Astrocyte (in vitro differentiated cells and primary cell): ENCODE data around the gene RYR2. TPM values are rescaled to one million over a fixed set of nuclear protein-coding genes. Genes with fewer than 3 reads are reported as not detected.

Experiments used
- DNase-seq: peaks from one replicate; pipeline ENCODE4 v3.0.0-alpha.2; 2010; ENCODE audit warnings: low read depth
- FAIRE-seq: peaks from 2 replicates; lab custom pipeline; 2011; peaks lifted over from hg19 to GRCh38; lab: Jason Lieb, UNC
- H2AFZ ChIP-seq: 2 replicates; pipeline ENCODE4 v1.6.0; 2012; ENCODE audit warnings: low read depth, low read length, inconsistent platforms
- H3K27ac ChIP-seq: 2 replicates; pipeline ENCODE4 v1.5.1; 2011; ENCODE audit warnings: low read depth, low read length, inconsistent platforms
- H3K27me3 ChIP-seq: 2 replicates; pipeline ENCODE4 v1.6.0; 2011; ENCODE audit warnings: low read length, inconsistent platforms; ENCODE audit not compliant: insufficient read depth
- H3K36me3 ChIP-seq: 2 replicates; pipeline ENCODE4 v1.5.1; 2011; ENCODE audit warnings: low read length, inconsistent platforms; ENCODE audit not compliant: insufficient read depth
- H3K4me1 ChIP-seq: 2 replicates; pipeline ENCODE4 v1.5.1; 2011; ENCODE audit warnings: low read length, inconsistent platforms; ENCODE audit not compliant: insufficient read depth
- H3K4me2 ChIP-seq: 2 replicates; pipeline ENCODE4 v1.6.0; 2012; ENCODE audit warnings: low read length, inconsistent platforms
- H3K4me3 ChIP-seq: 2 replicates; pipeline ENCODE4 v1.5.1; 2011; ENCODE audit warnings: low read depth, mild to moderate bottlenecking, low read length, inconsistent platforms; ENCODE audit not compliant: insufficient read depth
- H3K79me2 ChIP-seq: 2 replicates; pipeline ENCODE4 v1.6.0; 2012; ENCODE audit warnings: mild to moderate bottlenecking, low read length, inconsistent platforms; ENCODE audit not compliant: insufficient read depth
- H3K9ac ChIP-seq: 2 replicates; pipeline ENCODE4 v1.6.0; 2012; ENCODE audit warnings: mild to moderate bottlenecking, low read length, inconsistent platforms
- H3K9me3 ChIP-seq: 2 replicates; pipeline ENCODE4 v1.5.1; 2012; ENCODE audit warnings: low read depth, mild to moderate bottlenecking, low read length, inconsistent platforms; ENCODE audit not compliant: insufficient read depth
- H4K20me1 ChIP-seq: 2 replicates; pipeline ENCODE4 v1.6.0; 2012; ENCODE audit warnings: low read length, inconsistent platforms; ENCODE audit not compliant: insufficient read depth
- H3K27ac Mint-ChIP-seq: one replicate; pipeline ENCODE4 v1.8.0; 2021; ENCODE audit warnings: mild to moderate bottlenecking, mixed read lengths; ENCODE audit not compliant: unreplicated experiment
- H3K27me3 Mint-ChIP-seq: one replicate; pipeline ENCODE4 v1.8.0; 2021; ENCODE audit warnings: low read depth, mixed read lengths; ENCODE audit not compliant: unreplicated experiment
- H3K36me3 Mint-ChIP-seq: one replicate; pipeline ENCODE4 v1.8.0; 2021; ENCODE audit warnings: low read depth, mixed read lengths; ENCODE audit not compliant: unreplicated experiment
- H3K4me1 Mint-ChIP-seq: one replicate; pipeline ENCODE4 v1.8.0; 2021; ENCODE audit warnings: low read depth, mixed read lengths; ENCODE audit not compliant: unreplicated experiment
- H3K4me3 Mint-ChIP-seq: one replicate; pipeline ENCODE4 v1.8.0; 2021; ENCODE audit warnings: mild to moderate bottlenecking, moderate library complexity, mixed read lengths; ENCODE audit not compliant: unreplicated experiment
- H3K9me3 Mint-ChIP-seq: one replicate; pipeline ENCODE4 v1.8.0; 2021; ENCODE audit warnings: mild to moderate bottlenecking, mixed read lengths; ENCODE audit not compliant: unreplicated experiment
- EZH2 ChIP-seq: IDR thresholded peaks from 2 replicates; pipeline ENCODE4 v1.6.1; 2012; ENCODE audit warnings: mild to moderate bottlenecking, low read length, inconsistent platforms; ENCODE audit not compliant: insufficient read depth
- total RNA-seq: library from RNA; stranded (reverse); gene quantifications from 2 replicates; pipeline ENCODE4 v1.2.1, GENCODE V29; 2021
- TF ChIP-seq, protein P1 (sequence below): IDR thresholded peaks from 2 replicates; pipeline ENCODE4 v1.5.1; 2011; ENCODE audit warnings: low read depth, mild to moderate bottlenecking, inconsistent platforms, low read length, moderate library complexity; ENCODE audit not compliant: insufficient read depth

Gene RYR2
- total RNA-seq, 1 donor from 2014 or later: 0.30 TPM

DNA sequence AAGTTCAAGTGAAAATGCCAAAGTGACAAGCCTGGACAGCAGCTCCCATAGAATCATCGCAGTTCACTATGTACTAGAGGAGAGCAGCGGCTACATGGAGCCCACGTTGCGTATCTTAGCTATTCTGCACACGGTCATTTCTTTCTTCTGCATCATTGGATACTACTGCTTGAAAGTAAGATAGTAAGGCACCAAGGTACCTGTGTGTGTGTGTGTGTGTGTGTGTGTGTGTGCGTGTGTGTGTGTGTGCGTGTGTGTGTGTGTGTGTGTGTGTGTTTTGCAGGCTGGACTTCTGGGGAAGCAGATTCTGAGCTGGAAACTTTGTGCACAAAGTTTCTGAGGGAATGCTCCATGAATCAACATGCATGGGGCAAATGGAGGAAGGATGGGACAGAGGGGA, 750.2 kb downstream of the RYR2 start:
- no peak overlapping the region for H3K9ac ChIP-seq
- H3K79me2 ChIP-seq: no peaks in the 10 kb centered on the region
- no peaks in the 10 kb centered on the region for H3K9me3 Mint-ChIP-seq
- no peaks in the 10 kb centered on the region for H4K20me1 ChIP-seq
- no peaks in the 10 kb centered on the region for H3K4me1 Mint-ChIP-seq
- DNase-seq (no peak), FAIRE-seq (no peak)
- no peak overlapping the region for H3K4me2 ChIP-seq
- no peak overlapping the region for H3K27ac ChIP-seq
- H3K9me3 ChIP-seq: no peaks in the 10 kb centered on the region
- H3K4me3 Mint-ChIP-seq: no peak overlapping the region
- H3K36me3 Mint-ChIP-seq: no peaks in the 10 kb centered on the region
- H3K4me3 ChIP-seq: no peak overlapping the region
- no peaks in the 10 kb centered on the region for H3K27me3 Mint-ChIP-seq
- no peaks in the 10 kb centered on the region for H3K27me3 ChIP-seq
- TF ChIP-seq, protein P1, sequence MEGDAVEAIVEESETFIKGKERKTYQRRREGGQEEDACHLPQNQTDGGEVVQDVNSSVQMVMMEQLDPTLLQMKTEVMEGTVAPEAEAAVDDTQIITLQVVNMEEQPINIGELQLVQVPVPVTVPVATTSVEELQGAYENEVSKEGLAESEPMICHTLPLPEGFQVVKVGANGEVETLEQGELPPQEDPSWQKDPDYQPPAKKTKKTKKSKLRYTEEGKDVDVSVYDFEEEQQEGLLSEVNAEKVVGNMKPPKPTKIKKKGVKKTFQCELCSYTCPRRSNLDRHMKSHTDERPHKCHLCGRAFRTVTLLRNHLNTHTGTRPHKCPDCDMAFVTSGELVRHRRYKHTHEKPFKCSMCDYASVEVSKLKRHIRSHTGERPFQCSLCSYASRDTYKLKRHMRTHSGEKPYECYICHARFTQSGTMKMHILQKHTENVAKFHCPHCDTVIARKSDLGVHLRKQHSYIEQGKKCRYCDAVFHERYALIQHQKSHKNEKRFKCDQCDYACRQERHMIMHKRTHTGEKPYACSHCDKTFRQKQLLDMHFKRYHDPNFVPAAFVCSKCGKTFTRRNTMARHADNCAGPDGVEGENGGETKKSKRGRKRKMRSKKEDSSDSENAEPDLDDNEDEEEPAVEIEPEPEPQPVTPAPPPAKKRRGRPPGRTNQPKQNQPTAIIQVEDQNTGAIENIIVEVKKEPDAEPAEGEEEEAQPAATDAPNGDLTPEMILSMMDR: no peak
- no peak overlapping the region for H2AFZ ChIP-seq
- H3K27ac Mint-ChIP-seq: no peak overlapping the region
- no peaks in the 10 kb centered on the region for H3K4me1 ChIP-seq
- no peaks in the 10 kb centered on the region for H3K36me3 ChIP-seq

DNA sequence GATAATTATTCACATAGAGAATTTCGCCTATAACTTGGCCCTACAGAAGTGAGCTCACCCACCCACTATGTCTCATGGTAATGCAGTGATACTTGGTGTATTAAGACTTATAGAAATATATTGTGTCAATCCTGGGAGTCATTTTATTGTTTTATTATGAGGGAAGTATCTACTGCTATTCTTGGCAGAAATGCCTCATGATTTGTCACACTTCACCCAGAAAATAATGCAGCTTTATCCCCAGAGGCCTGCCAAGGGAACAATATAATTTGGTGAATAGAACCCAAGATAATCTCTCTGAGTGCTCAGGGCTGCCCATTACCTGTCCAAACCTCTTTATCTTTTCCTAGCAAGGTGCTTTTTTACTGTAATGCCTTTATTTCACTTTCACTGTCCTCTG, 750.7 kb downstream of the RYR2 start:
- Histone ChIP-seq H3K27ac (no peak overlapping the region), H3K9me3 (no peaks in the 10 kb centered on the region), H3K4me2 (no peak overlapping the region), H3K36me3 (no peaks in the 10 kb centered on the region), H3K9ac (no peak overlapping the region), H2AFZ (no peak overlapping the region), H3K4me1 (no peaks in the 10 kb centered on the region), H3K27me3 (no peaks in the 10 kb centered on the region), H4K20me1 (no peaks in the 10 kb centered on the region), H3K4me3 (no peak overlapping the region), H3K79me2 (no peaks in the 10 kb centered on the region)
- DNase-seq (no peak), FAIRE-seq (no peak)
- H3K4me1 Mint-ChIP-seq: no peaks in the 10 kb centered on the region
- no peak overlapping the region for H3K27ac Mint-ChIP-seq
- H3K36me3 Mint-ChIP-seq: no peaks in the 10 kb centered on the region
- H3K9me3 Mint-ChIP-seq: no peaks in the 10 kb centered on the region
- no peaks in the 10 kb centered on the region for H3K27me3 Mint-ChIP-seq
- TF ChIP-seq EZH2: no peak
- TF ChIP-seq, protein P1: no peak
- H3K4me3 Mint-ChIP-seq: no peak overlapping the region

DNA sequence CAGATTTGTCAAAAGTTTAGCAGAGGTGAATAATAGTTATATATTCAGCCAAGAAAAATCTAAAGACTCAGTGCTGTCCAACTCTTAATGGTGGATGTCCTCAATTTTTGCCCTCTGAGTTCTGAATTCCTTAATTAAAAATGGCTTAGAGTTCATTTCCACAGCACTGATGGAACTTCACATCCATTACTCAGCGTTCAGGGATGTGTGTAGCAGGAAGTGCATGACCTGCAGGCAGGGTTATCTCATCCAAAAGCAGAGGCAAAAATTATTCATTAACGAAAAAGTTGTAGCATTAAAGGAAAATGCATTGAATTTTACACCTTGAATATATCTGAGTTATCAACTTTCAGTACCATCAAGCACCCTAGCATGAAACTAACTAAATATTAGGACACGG, 752.1 kb downstream of the RYR2 start:
- no peaks in the 10 kb centered on the region for H3K27me3 Mint-ChIP-seq
- H2AFZ ChIP-seq: no peak overlapping the region
- H3K4me1 ChIP-seq: no peaks in the 10 kb centered on the region
- no peaks in the 10 kb centered on the region for H3K9me3 ChIP-seq
- no peaks in the 10 kb centered on the region for H3K4me1 Mint-ChIP-seq
- FAIRE-seq: no peak
- H3K36me3 ChIP-seq: no peaks in the 10 kb centered on the region
- H3K9me3 Mint-ChIP-seq: no peaks in the 10 kb centered on the region
- H3K79me2 ChIP-seq: no peaks in the 10 kb centered on the region
- no peak overlapping the region for H3K4me3 Mint-ChIP-seq
- H3K27ac ChIP-seq: no peak overlapping the region
- no peak overlapping the region for H3K9ac ChIP-seq
- no peak for TF ChIP-seq EZH2
- TF ChIP-seq, protein P1: no peak
- no peak overlapping the region for H3K27ac Mint-ChIP-seq
- no peaks in the 10 kb centered on the region for H3K27me3 ChIP-seq
- H3K4me2 ChIP-seq: no peak overlapping the region
- no peaks in the 10 kb centered on the region for H3K36me3 Mint-ChIP-seq
- no peaks in the 10 kb centered on the region for H4K20me1 ChIP-seq
- H3K4me3 ChIP-seq: no peak overlapping the region
- peak; percentile 3 for DNase-seq
